Right atrium auricular region (tissue), 2 donors: ENCODE results near the gene RNASE1. TPM values are rescaled to one million over a fixed set of nuclear protein-coding genes. Genes with fewer than 3 reads are reported as not detected.
"Not testable (repeated sequence)": the region's sequence is repeated elsewhere in the genome, so short reads cannot be mapped to it uniquely, and the experiment has no call there.

Experiments
- DNase-seq: peaks from one replicate; pipeline ENCODE4 v3.0.0-alpha.2; 2019; ENCODE audit warnings: low spot score
- H3K27ac ChIP-seq, 2 donors: fragments of 200-600 bp; sonication (generic); 1 replicate in 1 of 2; 2 replicates in 1 of 2; pipeline ENCODE4 v1.5.1; 2016 to 2019
- H3K27me3 ChIP-seq, 2 donors: fragments of 200-600 bp; sonication (generic); one replicate each; pipeline versions ENCODE4 v1.5.1 to v1.6.0; 2017 to 2019
- H3K36me3 ChIP-seq: fragments of 200-600 bp; sonication (generic); one replicate; pipeline ENCODE4 v1.5.1; 2016
- H3K4me1 ChIP-seq, 2 donors: fragments of 200-600 bp; sonication (generic); one replicate each; pipeline versions ENCODE4 v1.5.1 to v1.6.0; 2017 to 2019
- H3K4me3 ChIP-seq, 2 donors: fragments of 200-600 bp; sonication (generic); 1 replicate in 1 of 2; 2 replicates in 1 of 2; pipeline ENCODE4 v1.5.1; 2017 to 2019; ENCODE audit warnings: mild to moderate bottlenecking in 1 of 2, moderate library complexity in 1 of 2
- H3K9me3 ChIP-seq, 2 donors: fragments of 200-600 bp; sonication (generic); one replicate each; pipeline ENCODE4 v1.5.1; 2019
- total RNA-seq, 2 donors: library from RNA; depleted of rRNA; stranded (reverse); fragments of >200 nt; gene quantifications; one replicate each; pipeline ENCODE4 v1.1.0, GENCODE V29; 2016
- TF ChIP-seq, protein P1 (sequence below), 2 donors: fragments of 200-600 bp; sonication (generic); IDR thresholded peaks; one replicate each; pipeline ENCODE4 v1.5.1; 2019; ENCODE audit warnings: antibody characterized with exemption in 2 of 2

RNASE1 gene
- total RNA-seq, 2 donors from 2014 or later: 230 to 343 TPM

- no peaks in the 10 kb centered on the region for H3K36me3 ChIP-seq
- no peak for DNase-seq
- no peaks in the 10 kb centered on the region for H3K4me1 ChIP-seq
- H3K27ac ChIP-seq: no peak overlapping the region
- H3K9me3 ChIP-seq: no peaks in the 10 kb centered on the region
- TF ChIP-seq, protein P1, sequence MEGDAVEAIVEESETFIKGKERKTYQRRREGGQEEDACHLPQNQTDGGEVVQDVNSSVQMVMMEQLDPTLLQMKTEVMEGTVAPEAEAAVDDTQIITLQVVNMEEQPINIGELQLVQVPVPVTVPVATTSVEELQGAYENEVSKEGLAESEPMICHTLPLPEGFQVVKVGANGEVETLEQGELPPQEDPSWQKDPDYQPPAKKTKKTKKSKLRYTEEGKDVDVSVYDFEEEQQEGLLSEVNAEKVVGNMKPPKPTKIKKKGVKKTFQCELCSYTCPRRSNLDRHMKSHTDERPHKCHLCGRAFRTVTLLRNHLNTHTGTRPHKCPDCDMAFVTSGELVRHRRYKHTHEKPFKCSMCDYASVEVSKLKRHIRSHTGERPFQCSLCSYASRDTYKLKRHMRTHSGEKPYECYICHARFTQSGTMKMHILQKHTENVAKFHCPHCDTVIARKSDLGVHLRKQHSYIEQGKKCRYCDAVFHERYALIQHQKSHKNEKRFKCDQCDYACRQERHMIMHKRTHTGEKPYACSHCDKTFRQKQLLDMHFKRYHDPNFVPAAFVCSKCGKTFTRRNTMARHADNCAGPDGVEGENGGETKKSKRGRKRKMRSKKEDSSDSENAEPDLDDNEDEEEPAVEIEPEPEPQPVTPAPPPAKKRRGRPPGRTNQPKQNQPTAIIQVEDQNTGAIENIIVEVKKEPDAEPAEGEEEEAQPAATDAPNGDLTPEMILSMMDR (IDR thresholded peaks at IDR 0.05): no peak
- no peaks in the 10 kb centered on the region for H3K27me3 ChIP-seq
- no peak overlapping the region for H3K4me3 ChIP-seq
Measured at GRCh38 chr14:20837831-20838230, 35.2 kb upstream of the RNASE1 start.

GRCh38 chr14:20836668-20837338 lies 34.2 kb upstream of the RNASE1 start:
- DNase-seq: no peak
- Histone ChIP-seq H3K36me3 (no peaks in the 10 kb centered on the region), H3K9me3 (no peaks in the 10 kb centered on the region), H3K4me1 (no peaks in the 10 kb centered on the region), H3K27me3 (no peaks in the 10 kb centered on the region), H3K4me3 (no peak overlapping the region), H3K27ac (no peak overlapping the region)
- TF ChIP-seq, protein P1 (IDR thresholded peaks at IDR 0.05): peak in 1 of 2 donors; percentile 55

DNA sequence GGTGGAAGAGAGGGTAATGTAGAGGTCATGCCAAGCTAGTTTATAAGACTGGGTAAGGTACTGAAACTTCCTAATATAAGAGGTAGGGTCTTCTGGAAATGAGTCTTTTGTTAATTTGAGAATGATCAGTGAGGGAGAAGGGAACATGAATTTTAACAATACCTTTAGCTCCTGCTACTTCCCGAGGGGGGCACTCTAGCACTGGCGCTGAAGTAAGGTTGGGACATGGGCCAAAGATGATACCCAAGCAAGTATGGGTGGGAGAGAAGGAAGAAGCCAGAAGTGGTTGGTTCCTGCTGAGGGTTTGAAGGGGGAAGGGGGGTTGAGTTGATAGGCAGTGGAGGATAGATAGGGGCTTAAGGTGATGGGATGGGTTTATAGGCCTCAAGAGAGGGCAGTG lies 32.3 kb upstream of the RNASE1 start:
- no peaks in the 10 kb centered on the region for H3K27me3 ChIP-seq
- H3K27ac ChIP-seq: no peak overlapping the region
- no peaks in the 10 kb centered on the region for H3K9me3 ChIP-seq

GRCh38 chr14:20830831-20831230 lies 28.2 kb upstream of the RNASE1 start:
- DNase-seq: no peak
- H3K27ac ChIP-seq: no peak overlapping the region
- H3K4me3 ChIP-seq: no peak overlapping the region
- H3K36me3 ChIP-seq: no peaks in the 10 kb centered on the region
- H3K27me3 ChIP-seq: no peaks in the 10 kb centered on the region
- TF ChIP-seq, protein P1 (IDR thresholded peaks at IDR 0.05): no peak
- peaks cover 3 to 4% of the 10 kb centered on the region in 2 donors for H3K9me3 ChIP-seq
- no peaks in the 10 kb centered on the region for H3K4me1 ChIP-seq

More for the DNA sequence above, 32.3 kb upstream of the RNASE1 start:
- no peak for DNase-seq
- H3K4me1 ChIP-seq: no peaks in the 10 kb centered on the region
- no peaks in the 10 kb centered on the region for H3K36me3 ChIP-seq
- TF ChIP-seq, protein P1 (IDR thresholded peaks at IDR 0.05): no peak
- H3K4me3 ChIP-seq: no peak overlapping the region

- not testable (repeated sequence) for H3K4me1 ChIP-seq, DNase-seq, H3K4me3 ChIP-seq, H3K27ac ChIP-seq, H3K27me3 ChIP-seq, H3K36me3 ChIP-seq, H3K9me3 ChIP-seq
Measured at GRCh38 chr14:20828024-20828694, 25.5 kb upstream of the RNASE1 start.

DNA sequence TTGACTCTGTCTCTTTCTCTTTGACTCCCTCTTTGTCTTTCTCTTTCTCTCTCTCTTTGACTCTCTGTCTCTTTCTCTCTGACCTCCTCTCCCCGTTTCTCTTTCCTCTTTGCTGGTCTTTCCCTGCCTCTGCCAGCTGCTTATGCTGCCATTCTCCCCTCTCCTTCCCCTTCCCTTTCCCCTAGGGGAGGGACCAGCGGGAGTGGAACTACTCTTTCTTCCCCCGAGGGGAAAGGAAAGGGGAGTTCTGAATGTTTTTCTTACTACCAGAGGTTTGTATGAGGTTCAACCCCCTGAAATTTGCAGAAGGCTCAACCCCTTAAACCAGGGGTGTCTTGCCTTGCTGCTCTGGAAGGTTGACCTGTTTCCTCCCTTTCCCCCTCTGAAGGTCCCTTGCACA lies 24.7 kb upstream of the RNASE1 start:
- DNase-seq: no peak
- Histone ChIP-seq H3K27me3 (no peaks in the 10 kb centered on the region), H3K36me3 (no peaks in the 10 kb centered on the region), H3K4me1 (no peaks in the 10 kb centered on the region), H3K4me3 (no peak overlapping the region), H3K9me3 (peaks cover 3 to 4% of the 10 kb centered on the region in 2 donors), H3K27ac (no peak overlapping the region)
- TF ChIP-seq, protein P1 (IDR thresholded peaks at IDR 0.05): no peak

- not testable (repeated sequence) for H3K4me1 ChIP-seq, H3K36me3 ChIP-seq, H3K9me3 ChIP-seq, H3K27ac ChIP-seq, DNase-seq, H3K27me3 ChIP-seq, H3K4me3 ChIP-seq
Measured at GRCh38 chr14:20826666-20827065, 24.0 kb upstream of the RNASE1 start.
